Endothelial cell of umbilical vein (primary cell): ENCODE results near the gene CALN1. TPM values are rescaled to one million over a fixed set of nuclear protein-coding genes. Genes with fewer than 3 reads are reported as not detected.

Source experiments
- BruUV-seq: library from RNA; stranded (reverse); fragments of 400-500 nt; replicated peaks from 2 replicates; lab custom pipeline; 2021; lab: Mats Ljungman, UMichigan
- CTCF ChIA-PET: fragments of 300-600, 350-600 bp; sonication (Branson Sonifier 250); formaldehyde crosslinking; loops from one replicate; lab custom pipeline; 2021; ENCODE audit warnings: antibody characterized with exemption, inconsistent platforms; lab: Charles Lee
- POLR2A ChIA-PET: fragments of 300-600, 350-600 bp; sonication (Branson Sonifier 250); formaldehyde crosslinking; loops from one replicate; lab custom pipeline; 2021; ENCODE audit warnings: antibody characterized with exemption, inconsistent platforms; lab: Charles Lee
- DNase-seq: peaks from one replicate; pipeline ENCODE4 v3.0.0-alpha.2; 2011; ENCODE audit warnings: low read depth, low spot score
- FAIRE-seq: peaks from 2 replicates; lab custom pipeline; 2011; peaks lifted over from hg19 to GRCh38; lab: Jason Lieb, UNC
- H2AFZ ChIP-seq: 2 replicates; pipeline ENCODE4 v1.6.0; 2012; ENCODE audit warnings: low read depth, low read length, control low read depth, inconsistent platforms
- H3K27ac ChIP-seq: 2 replicates; pipeline ENCODE4 v1.5.1; 2011; ENCODE audit warnings: low read depth, mild to moderate bottlenecking, control low read depth, low read length, moderate library complexity; ENCODE audit not compliant: insufficient read depth
- H3K27me3 ChIP-seq, 2 experiments: 2 replicates each; pipeline versions ENCODE4 v1.6.0 to v1.6.1; 2011; ENCODE audit warnings: low read length in 2 of 2, mixed read lengths in 1 of 2; ENCODE audit not compliant: control insufficient read depth in 2 of 2, insufficient read depth in 2 of 2
- H3K36me3 ChIP-seq, 2 experiments: 2 replicates in 1 of 2; 3 replicates in 1 of 2; pipeline ENCODE4 v1.5.1; 2011; ENCODE audit warnings: low read length in 2 of 2, mild to moderate bottlenecking in 1 of 2, moderate library complexity in 1 of 2; ENCODE audit not compliant: control insufficient read depth in 2 of 2, insufficient read depth in 2 of 2; ENCODE audit errors: extremely low read depth in 1 of 2
- H3K4me1 ChIP-seq: 3 replicates; pipeline ENCODE4 v1.5.1; 2011; ENCODE audit warnings: mild to moderate bottlenecking, low read length; ENCODE audit not compliant: control insufficient read depth, insufficient read depth; ENCODE audit errors: extremely low read depth
- H3K4me2 ChIP-seq: 2 replicates; pipeline ENCODE4 v1.6.1; 2011; ENCODE audit warnings: low read length, control low read depth, mixed read lengths; ENCODE audit not compliant: insufficient read depth
- H3K4me3 ChIP-seq, 3 experiments: fragments of 200-600 bp in 1 of 3; sonication (generic), shearing (Covaris generic) in 1 of 3; replicated peaks in 1 of 3; 2 replicates each; pipeline ENCODE4 v1.5.1; 2011 to 2016; ENCODE audit warnings: control low read depth in 3 of 3, low read length in 3 of 3, mild to moderate bottlenecking in 2 of 3, inconsistent platforms in 1 of 3, low read depth in 1 of 3, moderate library complexity in 1 of 3; ENCODE audit not compliant: insufficient read depth in 1 of 3
- H3K79me2 ChIP-seq: 2 replicates; pipeline ENCODE4 v1.6.0; 2012; ENCODE audit warnings: low read length, inconsistent platforms; ENCODE audit not compliant: control insufficient read depth, insufficient read depth
- H3K9ac ChIP-seq: replicated peaks from 2 replicates; pipeline ENCODE3; 2011; ENCODE audit warnings: low read length, control low read depth; ENCODE audit not compliant: insufficient read depth; ENCODE audit errors: extremely low read depth
- H3K9me1 ChIP-seq: replicated peaks from 3 replicates; pipeline ENCODE4 v1.6.0; 2011; ENCODE audit warnings: mild to moderate bottlenecking, low read length; ENCODE audit not compliant: control insufficient read depth, insufficient read depth; ENCODE audit errors: extremely low read depth
- H3K9me3 ChIP-seq: replicated peaks from 2 replicates; pipeline ENCODE4 v1.5.1; 2012; ENCODE audit warnings: low read length, inconsistent platforms; ENCODE audit not compliant: control insufficient read depth, insufficient read depth
- H4K20me1 ChIP-seq: replicated peaks from 2 replicates; pipeline ENCODE3; 2011; ENCODE audit warnings: mild to moderate bottlenecking, low read length; ENCODE audit not compliant: control insufficient read depth, insufficient read depth; ENCODE audit errors: extremely low read depth
- GATA2 ChIP-seq: IDR thresholded peaks from 2 replicates; pipeline ENCODE4 v1.7.0; 2011; ENCODE audit warnings: low read depth, mild to moderate bottlenecking, moderate library complexity, mixed read lengths, low read length; ENCODE audit not compliant: insufficient read length, insufficient read depth
- JUN ChIP-seq: IDR thresholded peaks from 2 replicates; pipeline ENCODE4 v1.6.1; 2011; ENCODE audit warnings: borderline replicate concordance, low read depth; ENCODE audit not compliant: insufficient read length, insufficient read depth
- MAX ChIP-seq: IDR thresholded peaks from 2 replicates; pipeline ENCODE4 v1.6.1; 2011; ENCODE audit not compliant: insufficient read depth, insufficient read length
- MYC ChIP-seq: IDR thresholded peaks from one replicate; pipeline ENCODE4 v1.6.1; 2011; ENCODE audit warnings: mild to moderate bottlenecking, low read depth, low read length
- POLR2AphosphoS5 ChIP-seq: IDR thresholded peaks from 2 replicates; pipeline ENCODE4 v1.6.1; 2012; ENCODE audit warnings: low read depth, mild to moderate bottlenecking, control low read depth, low read length, moderate library complexity; ENCODE audit not compliant: insufficient read depth
- dilution Hi-C: fragments of 300-500 bp; cut with MboI; formaldehyde crosslinking; loops from one replicate; pipeline ENCODE4 v1.15.0; 2019; ENCODE audit warnings: low sequenced_read_pairs; ENCODE audit not compliant: extremely low pct_ligation_motif_present
- intact Hi-C: fragments of 100-400 bp; cut with micrococcal nuclease; formaldehyde crosslinking; loops from one replicate; pipeline ENCODE4 v1.10.0; 2022
- polyA plus RNA-seq, 4 experiments: library from polyadenylated mRNA; depleted of rRNA in 3 of 4; stranded (reverse) in 3 of 4; unstranded in 1 of 4; fragments of >200 nt; gene quantifications; 2 replicates each; pipeline versions ENCODE4 v1.2.1 to v1.2.3, GENCODE V29; 2011 to 2012; ENCODE audit warnings: missing spikeins in 1 of 4
- small RNA-seq: library from RNA; depleted of rRNA; stranded (forward); fragments of <200 nt; gene quantifications from one replicate; pipeline ENCODE3, GENCODE V24; 2012; ENCODE audit warnings: low replicate concordance, low read depth; ENCODE audit not compliant: insufficient read depth, insufficient read length
- total RNA-seq: library from RNA; stranded (reverse); gene quantifications from 2 replicates; pipeline ENCODE4 v1.2.3, GENCODE V29; 2021

The CALN1 gene
- total and polyA plus RNA-seq, 2 donors (not counting 3 experiments of a cell fraction or from before 2014, with no cell fraction given), result not detected

- dilution Hi-C loops, result no loop called here
- Histone ChIP-seq H3K79me2 (no peaks in the 10 kb centered on the region), H3K4me3 (no peak overlapping the region), H3K36me3 (no peaks in the 10 kb centered on the region), H3K27me3 (no peaks in the 10 kb centered on the region), H2AFZ (no peak overlapping the region), H3K4me1 (no peaks in the 10 kb centered on the region), H3K9me1 (no peaks in the 10 kb centered on the region), H3K9me3 (peaks cover 3% of the 10 kb centered on the region), H3K9ac (no peak overlapping the region), H4K20me1 (no peaks in the 10 kb centered on the region), H3K4me2 (no peak overlapping the region), H3K27ac (no peak overlapping the region)
- FAIRE-seq (no peak), DNase-seq (no peak)
- POLR2A ChIA-PET, result no interaction called here
- CTCF ChIA-PET, result no interaction called here
- TF ChIP-seq GATA2 (no peak), POLR2AphosphoS5 (no peak), MAX (no peak), JUN (no peak), MYC (no peak)
- BruUV-seq, result no TSS peak
- intact Hi-C loops, result loop anchor here (10.0 kb wide), 1 partner anchor 1037 kb away; no protein-coding TSS in a partner anchor
These were observed 680.4 kb downstream of the CALN1 start for GRCh38 chr7:71731740-71732139.

Small RNAs within 50 kb of the gene (small RNA-seq; reads per million reads assigned to genes)
- gene AC005011.1, result not detected
- not detected for gene RNA5SP232
